ENCODE results near the gene C10orf67. TPM values are rescaled to one million over a fixed set of nuclear protein-coding genes. Genes with fewer than 3 reads are reported as not detected.

The C10orf67 gene
- total and polyA plus RNA-seq, 9 of the 15 experiments (the other 6 are each of a cell fraction or from before 2014, with no cell fraction given): not detected

DNA sequence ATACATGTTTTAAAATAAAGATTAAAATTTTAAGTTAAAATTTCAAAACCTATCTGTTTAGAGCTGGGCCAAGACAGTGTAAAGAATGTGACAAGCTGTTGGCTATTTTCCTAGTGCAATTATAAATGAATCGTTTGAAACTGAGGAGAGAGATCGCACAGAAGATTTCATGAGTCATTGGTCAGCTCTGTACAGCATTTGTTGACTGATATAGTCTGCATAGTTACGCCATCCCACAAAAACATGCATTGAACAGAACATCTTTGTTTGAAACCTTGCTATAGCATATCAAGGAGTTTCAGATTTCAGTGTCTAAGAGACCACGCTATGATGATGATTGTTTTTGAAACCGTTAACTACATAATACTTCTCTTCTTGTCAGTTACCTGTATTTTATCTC is 1.3 kb upstream of the C10orf67 start:
- H3K36me3 ChIP-seq (ENCODE audit: control insufficient read depth, insufficient read depth, low read length): no peaks in the 10 kb centered on the region
- H3K4me3 ChIP-seq: no peak overlapping the region
- BruUV-seq (replicated peaks): no TSS peak
- intact Hi-C loops (cut with micrococcal nuclease): no loop called here
- CTCF ChIA-PET (ENCODE audit: low intra/inter-chr PET ratio): no interaction called here
- H3K9me3 ChIP-seq (replicated peaks; ENCODE audit: control insufficient read depth, insufficient read depth, low read depth, low read length): no peaks in the 10 kb centered on the region
- FAIRE-seq (no peak), DNase-seq (ENCODE audit: extremely low read depth in 1 of 4, low spot score in 3 of 4) (no peak), ATAC-seq (0 out of 3 replicates have a peak, but pooled peaks have one; percentile 28)
- H3K27ac ChIP-seq (ENCODE audit: extremely low read depth, low read depth, low read length): no peak overlapping the region
- POLR2A ChIA-PET: no interaction called here
- in situ Hi-C loops (cut with MboI): loop anchor here (25.0 kb wide), 1 partner anchor 341 kb away; no protein-coding TSS in a partner anchor
- H3K9ac ChIP-seq (ENCODE audit: insufficient read depth in 1 of 2, low read depth in 2 of 2, low read length in 2 of 2): no peak overlapping the region
- H3K9me1 ChIP-seq (ENCODE audit: control insufficient read depth, insufficient read depth, low read length): peaks cover 3% of the 10 kb centered on the region
- H3K4me1 ChIP-seq (replicated peaks in 1 of 2; ENCODE audit: control insufficient read depth in 2 of 2, insufficient read depth in 2 of 2, low read length in 2 of 2): peaks cover 0 to 10% of the 10 kb centered on the region in 2 experiments; a peak in 2 of 5 replicates
- H2AFZ ChIP-seq (ENCODE audit: low read depth, low read length): no peak overlapping the region
- H3K79me2 ChIP-seq (ENCODE audit: control insufficient read depth, insufficient read depth, low read length): no peaks in the 10 kb centered on the region
- H3K27me3 ChIP-seq (ENCODE audit: control insufficient read depth in 2 of 2, insufficient read depth in 2 of 2, low read length in 2 of 2): peaks cover 8 to 21% of the 10 kb centered on the region in 2 experiments; a peak in 4 of 5 replicates
- H3K4me2 ChIP-seq (ENCODE audit: insufficient read depth, low read length): no peak overlapping the region
- H4K20me1 ChIP-seq (replicated peaks; ENCODE audit: control insufficient read depth, insufficient read depth, low read length): 0 out of 2 replicates have a peak, but pooled peaks cover 4% of the 10 kb centered on the region
- WGBS (ENCODE audit: insufficient coverage, low coverage, missing lambda C conversion rate): 1% methylated on average over 5 of the region's 5 CpGs
- TF ChIP-seq RBBP5 (IDR thresholded peaks at IDR 0.05; ENCODE audit: borderline replicate concordance, insufficient read depth, low read length, poor library complexity, severe bottlenecking) (no peak), MAZ (CRISPR knock-in tag; conservative IDR thresholded peaks at IDR 0.05 in 1 of 2, IDR thresholded peaks at IDR 0.05 in 1 of 2) (no peak), NR4A1 (CRISPR knock-in tag; IDR thresholded peaks at IDR 0.05) (no peak), NR4A1 (tag; IDR thresholded peaks at IDR 0.05) (no peak), CBX2 (IDR thresholded peaks at IDR 0.05; ENCODE audit: insufficient read depth, low read length, poor library complexity, severe bottlenecking) (no peak), CCNT2 (IDR thresholded peaks at IDR 0.05; ENCODE audit: borderline replicate concordance, extremely low read depth, insufficient read length, low read depth, low read length) (no peak), SREBF2 (CRISPR knock-in tag; IDR thresholded peaks at IDR 0.05) (no peak), ZFP36 (IDR thresholded peaks at IDR 0.05; ENCODE audit: low read depth, low read length, partially characterized antibody) (no peak), CBFA2T2 (conservative IDR thresholded peaks at IDR 0.05) (no peak), ZSCAN32 (CRISPR knock-in tag; IDR thresholded peaks at IDR 0.05) (no peak), ZNF224 (CRISPR knock-in tag; IDR thresholded peaks at IDR 0.05) (no peak), NR1H2 (CRISPR knock-in tag; IDR thresholded peaks at IDR 0.05) (no peak), FOSL1 (tag; conservative IDR thresholded peaks at IDR 0.05) (peak; percentile 48), CEBPG (CRISPR knock-in tag; IDR thresholded peaks at IDR 0.05) (no peak), CEBPG (tag; conservative IDR thresholded peaks at IDR 0.05 in 1 of 2, IDR thresholded peaks at IDR 0.05 in 1 of 2) (peak in 1 of 2 experiments; percentile 11; a peak in 1 of 4 replicates)
- TF ChIP-seq, protein P1, sequence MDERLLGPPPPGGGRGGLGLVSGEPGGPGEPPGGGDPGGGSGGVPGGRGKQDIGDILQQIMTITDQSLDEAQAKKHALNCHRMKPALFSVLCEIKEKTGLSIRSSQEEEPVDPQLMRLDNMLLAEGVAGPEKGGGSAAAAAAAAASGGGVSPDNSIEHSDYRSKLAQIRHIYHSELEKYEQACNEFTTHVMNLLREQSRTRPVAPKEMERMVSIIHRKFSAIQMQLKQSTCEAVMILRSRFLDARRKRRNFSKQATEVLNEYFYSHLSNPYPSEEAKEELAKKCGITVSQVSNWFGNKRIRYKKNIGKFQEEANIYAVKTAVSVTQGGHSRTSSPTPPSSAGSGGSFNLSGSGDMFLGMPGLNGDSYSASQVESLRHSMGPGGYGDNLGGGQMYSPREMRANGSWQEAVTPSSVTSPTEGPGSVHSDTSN (CRISPR knock-in tag; IDR thresholded peaks at IDR 0.05; ENCODE audit: low read depth): no peak
- TF ChIP-seq, protein P1 (tag; conservative IDR thresholded peaks at IDR 0.05; ENCODE audit: low read depth): 0 out of 2 replicates have a peak, but pooled peaks have one; percentile 8
- TF ChIP-seq, protein P2, sequence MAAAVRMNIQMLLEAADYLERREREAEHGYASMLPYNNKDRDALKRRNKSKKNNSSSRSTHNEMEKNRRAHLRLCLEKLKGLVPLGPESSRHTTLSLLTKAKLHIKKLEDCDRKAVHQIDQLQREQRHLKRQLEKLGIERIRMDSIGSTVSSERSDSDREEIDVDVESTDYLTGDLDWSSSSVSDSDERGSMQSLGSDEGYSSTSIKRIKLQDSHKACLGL (CRISPR knock-in tag; IDR thresholded peaks at IDR 0.05; ENCODE audit: borderline replicate concordance, poor library complexity, severe bottlenecking): no peak
- TF ChIP-seq, protein P3, sequence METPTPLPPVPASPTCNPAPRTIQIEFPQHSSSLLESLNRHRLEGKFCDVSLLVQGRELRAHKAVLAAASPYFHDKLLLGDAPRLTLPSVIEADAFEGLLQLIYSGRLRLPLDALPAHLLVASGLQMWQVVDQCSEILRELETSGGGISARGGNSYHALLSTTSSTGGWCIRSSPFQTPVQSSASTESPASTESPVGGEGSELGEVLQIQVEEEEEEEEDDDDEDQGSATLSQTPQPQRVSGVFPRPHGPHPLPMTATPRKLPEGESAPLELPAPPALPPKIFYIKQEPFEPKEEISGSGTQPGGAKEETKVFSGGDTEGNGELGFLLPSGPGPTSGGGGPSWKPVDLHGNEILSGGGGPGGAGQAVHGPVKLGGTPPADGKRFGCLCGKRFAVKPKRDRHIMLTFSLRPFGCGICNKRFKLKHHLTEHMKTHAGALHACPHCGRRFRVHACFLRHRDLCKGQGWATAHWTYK (CRISPR knock-in tag; IDR thresholded peaks at IDR 0.05): no peak

All from K562 (cell line).